ENCODE measurements around the gene SPTAN1.

The SPTAN1 gene

DNA sequence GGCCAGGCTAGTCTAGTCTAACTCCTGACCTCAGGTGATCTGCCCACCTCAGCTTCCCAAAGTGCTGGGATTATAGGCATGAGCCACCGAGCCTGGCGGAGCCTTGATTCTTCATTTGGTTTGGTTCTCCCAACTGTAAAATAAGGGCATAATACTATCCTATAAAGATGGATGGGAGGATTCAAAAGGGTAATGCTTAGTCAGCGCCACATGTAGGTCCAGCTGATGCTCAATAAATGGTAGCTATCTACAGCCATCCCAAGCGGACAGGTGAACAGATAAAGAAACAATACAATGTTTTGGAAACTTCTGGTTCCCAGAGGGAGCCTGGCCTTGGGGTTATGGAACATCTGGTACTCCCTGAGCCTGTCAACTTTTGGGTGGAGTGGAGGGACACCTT, 123.0 kb downstream of the SPTAN1 start:
- no peaks in the 10 kb centered on the region for H3K4me1 ChIP-seq (ENCODE audit: control insufficient read depth, insufficient read depth, low read length)
- H3K4me3 ChIP-seq (ENCODE audit: low read length), result no peak overlapping the region
- H3K36me3 ChIP-seq (ENCODE audit: control insufficient read depth, insufficient read depth, low read length), result no peaks in the 10 kb centered on the region
- no peaks in the 10 kb centered on the region for H3K27me3 ChIP-seq (ENCODE audit: control insufficient read depth, insufficient read depth, low read length)
- H3K27ac ChIP-seq (ENCODE audit: low read depth, low read length), result no peak overlapping the region
- H3K9ac ChIP-seq (ENCODE audit: low read length), result no peak overlapping the region

DNA sequence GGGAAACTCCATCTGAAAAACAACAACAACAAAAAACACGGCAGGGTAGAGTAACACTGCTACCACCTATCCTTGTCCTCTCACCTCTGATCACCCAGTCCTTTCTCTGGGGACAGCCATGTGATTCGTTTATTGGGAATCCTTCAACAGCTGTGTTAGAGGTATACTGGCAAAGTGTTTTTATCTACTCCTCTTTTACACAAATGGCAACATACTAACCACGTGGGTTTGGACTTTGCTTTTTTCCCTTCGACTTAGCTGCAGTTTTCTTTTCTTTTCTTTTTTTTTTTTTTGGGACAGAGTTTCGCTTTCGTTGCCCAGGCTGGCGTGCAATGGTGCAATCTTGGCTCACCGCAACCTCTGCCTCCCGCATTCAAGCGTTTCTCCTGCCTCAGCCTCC, 125.4 kb downstream of the SPTAN1 start:
- Histone ChIP-seq H3K4me3 (ENCODE audit: low read length) (no peak overlapping the region), H3K36me3 (ENCODE audit: control insufficient read depth, insufficient read depth, low read length) (no peaks in the 10 kb centered on the region), H3K27ac (ENCODE audit: low read depth, low read length) (no peak overlapping the region), H3K4me1 (ENCODE audit: control insufficient read depth, insufficient read depth, low read length) (no peaks in the 10 kb centered on the region), H3K27me3 (ENCODE audit: control insufficient read depth, insufficient read depth, low read length) (no peaks in the 10 kb centered on the region), H3K9ac (ENCODE audit: low read length) (no peak overlapping the region)
